DOHH2 (cell line): ENCODE measurements around the gene CSPG5.

Experiments used
- H3F3A ChIP-seq: fragments of 200-600 bp; sonication (generic), shearing (Covaris generic); 2 replicates; pipeline ENCODE4 v1.6.0; 2016; ENCODE audit warnings: antibody characterized with exemption, mild to moderate bottlenecking; ENCODE audit not compliant: control insufficient read depth, insufficient read depth
- H3K27ac ChIP-seq: fragments of 200-600 bp; sonication (generic); 2 replicates; pipeline ENCODE4 v1.5.1; 2014; ENCODE audit warnings: low read depth, mild to moderate bottlenecking, low read length, moderate library complexity
- H3K27me3 ChIP-seq: fragments of 200-600 bp; sonication (generic); 2 replicates; pipeline ENCODE4 v1.6.1; 2014; ENCODE audit warnings: mild to moderate bottlenecking, low read length, mixed read lengths; ENCODE audit not compliant: control insufficient read depth
- H3K36me3 ChIP-seq: fragments of 200-600 bp; sonication (generic); 2 replicates; pipeline ENCODE4 v1.6.1; 2014; ENCODE audit warnings: mild to moderate bottlenecking, low read length, moderate library complexity, mixed read lengths; ENCODE audit not compliant: control insufficient read depth
- H3K4me1 ChIP-seq: fragments of 200-600 bp; sonication (generic); 2 replicates; pipeline ENCODE4 v1.6.1; 2014; ENCODE audit warnings: mild to moderate bottlenecking, low read length, mixed read lengths; ENCODE audit not compliant: control insufficient read depth
- H3K4me2 ChIP-seq: fragments of 200-600 bp; sonication (generic); 2 replicates; pipeline ENCODE4 v1.6.0; 2014; ENCODE audit warnings: mild to moderate bottlenecking, low read length, moderate library complexity
- H3K4me3 ChIP-seq: fragments of 200-600 bp; sonication (generic); 2 replicates; pipeline ENCODE4 v1.5.1; 2014; ENCODE audit warnings: mild to moderate bottlenecking, low read length, mixed read lengths
- H3K79me2 ChIP-seq: fragments of 200-600 bp; sonication (generic); 2 replicates; pipeline ENCODE4 v1.6.1; 2014; ENCODE audit warnings: mild to moderate bottlenecking, low read length, mixed read lengths; ENCODE audit not compliant: control insufficient read depth
- H3K9me2 ChIP-seq: fragments of 200-600 bp; sonication (generic); replicated peaks from 2 replicates; pipeline ENCODE4 v1.6.1; 2014; ENCODE audit warnings: mild to moderate bottlenecking, low read length, mixed read lengths; ENCODE audit not compliant: control insufficient read depth
- H3K9me3 ChIP-seq: fragments of 200-600 bp; sonication (generic); 2 replicates; pipeline ENCODE4 v1.6.1; 2014; ENCODE audit warnings: antibody characterized with exemption, low read length, mixed read lengths; ENCODE audit not compliant: control insufficient read depth, insufficient read depth
- H4K20me1 ChIP-seq: fragments of 200-600 bp; sonication (generic); 2 replicates; pipeline ENCODE4 v1.6.0; 2014; ENCODE audit warnings: low read depth, mild to moderate bottlenecking, antibody characterized with exemption, low read length, moderate library complexity; ENCODE audit not compliant: control insufficient read depth, insufficient read depth
- EZH2phosphoT487 ChIP-seq: fragments of 200-600 bp; sonication (generic); IDR thresholded peaks from 2 replicates; pipeline ENCODE4 v1.6.1; 2017; ENCODE audit warnings: borderline replicate concordance, mild to moderate bottlenecking, antibody characterized with exemption, low read length, moderate library complexity, mixed read lengths
- TF ChIP-seq, protein P1 (sequence below): fragments of 200-600 bp; sonication (generic); IDR thresholded peaks from one replicate; pipeline ENCODE4 v1.5.1; 2014; ENCODE audit warnings: antibody characterized with exemption, mild to moderate bottlenecking, low read depth, low read length; ENCODE audit not compliant: poor library complexity, severe bottlenecking

CSPG5 gene

GRCh38 chr3:47578691-47579632 is at the start of gene CSPG5:
TSS of gene CSPG5 (minus strand) at chr3:47578865. CDS start at chr3:47578693, 172 bp downstream.
- Histone ChIP-seq H3K4me1 (peaks cover 5% of the 10 kb centered on the region; the same call in 1 of the 2 replicates), H3F3A (peaks cover 21% of the 10 kb centered on the region), H3K36me3 (no peaks in the 10 kb centered on the region), H3K4me2 (peak within 1 kb of the TSS; percentile 79), H3K79me2 (no peaks in the 10 kb centered on the region), H3K9me3 (no peaks in the 10 kb centered on the region), H4K20me1 (peaks cover 3% of the 10 kb centered on the region; the same call in 1 of the 2 replicates), H3K27me3 (peaks cover 29% of the 10 kb centered on the region), H3K27ac (no peak within 1 kb of the TSS), H3K9me2 (no peaks in the 10 kb centered on the region), H3K4me3 (peak within 1 kb of the TSS; percentile 66)
- peak; percentile 89; the same call in 1 of the 2 replicates for TF ChIP-seq EZH2phosphoT487
- TF ChIP-seq, protein P1, sequence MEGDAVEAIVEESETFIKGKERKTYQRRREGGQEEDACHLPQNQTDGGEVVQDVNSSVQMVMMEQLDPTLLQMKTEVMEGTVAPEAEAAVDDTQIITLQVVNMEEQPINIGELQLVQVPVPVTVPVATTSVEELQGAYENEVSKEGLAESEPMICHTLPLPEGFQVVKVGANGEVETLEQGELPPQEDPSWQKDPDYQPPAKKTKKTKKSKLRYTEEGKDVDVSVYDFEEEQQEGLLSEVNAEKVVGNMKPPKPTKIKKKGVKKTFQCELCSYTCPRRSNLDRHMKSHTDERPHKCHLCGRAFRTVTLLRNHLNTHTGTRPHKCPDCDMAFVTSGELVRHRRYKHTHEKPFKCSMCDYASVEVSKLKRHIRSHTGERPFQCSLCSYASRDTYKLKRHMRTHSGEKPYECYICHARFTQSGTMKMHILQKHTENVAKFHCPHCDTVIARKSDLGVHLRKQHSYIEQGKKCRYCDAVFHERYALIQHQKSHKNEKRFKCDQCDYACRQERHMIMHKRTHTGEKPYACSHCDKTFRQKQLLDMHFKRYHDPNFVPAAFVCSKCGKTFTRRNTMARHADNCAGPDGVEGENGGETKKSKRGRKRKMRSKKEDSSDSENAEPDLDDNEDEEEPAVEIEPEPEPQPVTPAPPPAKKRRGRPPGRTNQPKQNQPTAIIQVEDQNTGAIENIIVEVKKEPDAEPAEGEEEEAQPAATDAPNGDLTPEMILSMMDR = no peak

DNA sequence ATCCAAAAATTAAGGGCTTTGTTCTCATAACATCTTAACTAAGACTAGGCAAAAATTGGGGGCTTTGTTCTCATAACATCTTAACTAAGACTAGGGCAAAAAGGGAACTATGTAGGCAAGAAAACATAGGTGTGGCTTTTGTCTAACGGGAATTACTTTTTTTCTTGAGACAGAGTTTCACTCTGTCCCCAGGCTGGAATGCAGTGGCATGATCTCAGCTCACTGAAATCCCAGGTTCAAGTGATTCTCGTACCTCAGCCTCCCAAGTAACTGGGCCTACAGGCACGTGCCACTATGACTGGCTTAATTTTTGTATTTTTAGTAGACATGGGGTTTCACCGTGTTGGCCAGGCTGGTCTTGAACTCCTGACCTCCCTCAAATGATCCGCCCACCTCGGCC is 49.8 kb upstream of the CSPG5 start:
- no peak overlapping the region for H3K4me2 ChIP-seq
- no peak overlapping the region for H3K27ac ChIP-seq
- H3K27me3 ChIP-seq = no peaks in the 10 kb centered on the region
- H3K36me3 ChIP-seq = peaks cover 70% of the 10 kb centered on the region
- H3K9me3 ChIP-seq = no peaks in the 10 kb centered on the region
- H3K79me2 ChIP-seq = no peaks in the 10 kb centered on the region
- H3K4me3 ChIP-seq = no peak overlapping the region
- no peaks in the 10 kb centered on the region for H4K20me1 ChIP-seq
- no peaks in the 10 kb centered on the region for H3F3A ChIP-seq
- H3K9me2 ChIP-seq = no peaks in the 10 kb centered on the region
- H3K4me1 ChIP-seq = no peaks in the 10 kb centered on the region
- no peak for TF ChIP-seq EZH2phosphoT487
- TF ChIP-seq, protein P1 = no peak

- no peak overlapping the region for H3K27ac ChIP-seq
- no peak overlapping the region for H3K4me2 ChIP-seq
- H3K79me2 ChIP-seq = no peaks in the 10 kb centered on the region
- H3K9me3 ChIP-seq = no peaks in the 10 kb centered on the region
- H4K20me1 ChIP-seq = no peaks in the 10 kb centered on the region
- H3K27me3 ChIP-seq = no peaks in the 10 kb centered on the region
- H3K36me3 ChIP-seq = peaks cover 72% of the 10 kb centered on the region
- H3F3A ChIP-seq = peaks cover 3% of the 10 kb centered on the region; the same call in 1 of the 2 replicates
- no peaks in the 10 kb centered on the region for H3K9me2 ChIP-seq
- TF ChIP-seq, protein P1 = no peak
- no peak for TF ChIP-seq EZH2phosphoT487
- H3K4me3 ChIP-seq = no peak overlapping the region
- H3K4me1 ChIP-seq = no peaks in the 10 kb centered on the region
Observed at GRCh38 chr3:47622671-47623461, 44.2 kb upstream of the CSPG5 start.
